Measurements from ENCODE around the gene HARS2.
"Not testable (repeated sequence)": the region's sequence is repeated elsewhere in the genome, so short reads cannot be mapped to it uniquely, and the experiment has no call there.

HARS2 gene
- total RNA-seq = 15.7 to 53.0 (median 35.6) reads per million in 18 experiments

- DNase-seq = peak; percentile 96 to 98
Observed at GRCh38 chr5:140690941-140691924, at the start of gene HARS2, which contains the start of gene HARS1. Gene HARS2, plus strand, starts transcription at chr5:140691455. Its CDS starts 194 bp downstream, at chr5:140691649. Gene HARS1, minus strand, starts transcription at chr5:140691370. Its CDS starts 66 bp downstream, at chr5:140691304.

- DNase-seq = no peak
Observed at GRCh38 chr5:140641716-140642115, 49.5 kb upstream of the HARS2 start.

- no peak for DNase-seq
Observed at GRCh38 chr5:140642718-140643117, 48.5 kb upstream of the HARS2 start.

- no peak for DNase-seq
Observed at GRCh38 chr5:140647042-140647419, 44.2 kb upstream of the HARS2 start.

GRCh38 chr5:140658870-140659269 is 32.4 kb upstream of the HARS2 start:
- DNase-seq = no peak

- not testable (repeated sequence) for DNase-seq
Observed at GRCh38 chr5:140660371-140660770, 30.9 kb upstream of the HARS2 start.

- DNase-seq = no peak
Observed at GRCh38 chr5:140664030-140664358, 27.3 kb upstream of the HARS2 start.

GRCh38 chr5:140664359-140665119 is 26.7 kb upstream of the HARS2 start, which contains the start of gene WDR55:
Gene WDR55, plus strand, starts transcription at chr5:140664904. Its CDS starts 9 bp downstream, at chr5:140664913.
- DNase-seq = peak; percentile 97 to 98

GRCh38 chr5:140671035-140671434 is 20.2 kb upstream of the HARS2 start:
- DNase-seq = not testable (repeated sequence)

- DNase-seq = no peak
Observed at GRCh38 chr5:140671472-140672125, 19.7 kb upstream of the HARS2 start.

- DNase-seq = peak; percentile 25 to 58
Observed at GRCh38 chr5:140672455-140673186, 18.6 kb upstream of the HARS2 start.

GRCh38 chr5:140673187-140673976 is 17.9 kb upstream of the HARS2 start, which contains the start of gene DND1:
Gene DND1, minus strand, starts transcription at chr5:140673576. Its CDS starts 34 bp downstream, at chr5:140673542.
- no peak for DNase-seq

GRCh38 chr5:140674211-140674610 is 17.0 kb upstream of the HARS2 start:
- no peak for DNase-seq

GRCh38 chr5:140674629-140675028 is 16.6 kb upstream of the HARS2 start:
- no peak for DNase-seq

GRCh38 chr5:140677947-140678346 is 13.3 kb upstream of the HARS2 start:
- no peak for DNase-seq

- DNase-seq = no peak
Observed at GRCh38 chr5:140678993-140679392, 12.3 kb upstream of the HARS2 start.

GRCh38 chr5:140690376-140690932 is 801 bp upstream of the HARS2 start:
- DNase-seq = no peak

- DNase-seq = no peak
Observed at GRCh38 chr5:140694276-140694675, 3.0 kb downstream of the HARS2 start.

- DNase-seq = no peak
Observed at GRCh38 chr5:140696891-140697492, 5.7 kb downstream of the HARS2 start.
